Uterus (tissue), 4 donors: ENCODE measurements around the gene AP2A2. TPM values are rescaled to one million over a fixed set of nuclear protein-coding genes. Genes with fewer than 3 reads are reported as not detected.

Source experiments
- DNase-seq, 2 donors: peaks; one replicate each; pipeline ENCODE4 v3.0.0-alpha.2; 2019 to 2020
- H3K27ac ChIP-seq, 2 donors: fragments of 200-600 bp; sonication (generic); 1 replicate in 1 of 2; 2 replicates in 1 of 2; pipeline ENCODE4 v1.5.1; 2016 to 2018
- H3K27me3 ChIP-seq, 2 donors: fragments of 200-600 bp; sonication (generic); one replicate each; pipeline ENCODE4 v1.5.1; 2018 to 2019; ENCODE audit warnings: control low read depth in 1 of 2
- H3K36me3 ChIP-seq, 2 donors: fragments of 200-600 bp; sonication (generic); one replicate each; pipeline ENCODE4 v1.5.1; 2019; ENCODE audit warnings: control low read depth in 1 of 2
- H3K4me1 ChIP-seq, 2 donors: fragments of 200-600 bp; sonication (generic); one replicate each; pipeline ENCODE4 v1.5.1; 2018 to 2019; ENCODE audit warnings: control low read depth in 1 of 2
- H3K4me3 ChIP-seq, 2 donors: fragments of 200-600 bp; sonication (generic); 1 replicate in 1 of 2; 2 replicates in 1 of 2; pipeline ENCODE4 v1.5.1; 2018 to 2019; ENCODE audit warnings: mild to moderate bottlenecking in 1 of 2
- H3K9me3 ChIP-seq, 2 donors: fragments of 200-600 bp; sonication (generic); one replicate each; pipeline ENCODE4 v1.5.1; 2019; ENCODE audit warnings: control low read depth in 1 of 2
- POLR2A ChIP-seq, 2 donors: fragments of 450-650 bp; IDR thresholded peaks; one replicate each; pipeline ENCODE4 v1.6.1; 2016; ENCODE audit warnings: antibody characterized with exemption in 2 of 2, mild to moderate bottlenecking in 1 of 2, moderate library complexity in 1 of 2
- intact Hi-C: fragments of 100-400 bp; cut with DNase I; formaldehyde crosslinking; loops from one replicate; pipeline ENCODE4 v1.15.1; 2023; ENCODE audit warnings: low total_unique reads
- total RNA-seq, 4 donors: library from RNA; depleted of rRNA in 3 of 4; stranded (reverse); fragments of >200 nt in 3 of 4; gene quantifications; one replicate each; pipeline versions ENCODE4 v1.1.0 to v1.2.4, GENCODE V29; 2014 to 2023
- TF ChIP-seq, protein P1 (sequence below), 4 experiments: fragments of 200-600 bp in 2 of 4; fragments of 450-650 bp in 2 of 4; sonication (generic) in 2 of 4; IDR thresholded peaks; one replicate each; pipeline ENCODE4 v1.5.1; 2016 to 2019; ENCODE audit warnings: antibody characterized with exemption in 4 of 4, mild to moderate bottlenecking in 2 of 4, moderate library complexity in 1 of 4
- donor health status: DM: yes; HTN: yes; CAD: no.

Gene AP2A2
- total RNA-seq, 4 donors from 2014 or later = 25.6 to 120 (median 40.4) TPM

DNA sequence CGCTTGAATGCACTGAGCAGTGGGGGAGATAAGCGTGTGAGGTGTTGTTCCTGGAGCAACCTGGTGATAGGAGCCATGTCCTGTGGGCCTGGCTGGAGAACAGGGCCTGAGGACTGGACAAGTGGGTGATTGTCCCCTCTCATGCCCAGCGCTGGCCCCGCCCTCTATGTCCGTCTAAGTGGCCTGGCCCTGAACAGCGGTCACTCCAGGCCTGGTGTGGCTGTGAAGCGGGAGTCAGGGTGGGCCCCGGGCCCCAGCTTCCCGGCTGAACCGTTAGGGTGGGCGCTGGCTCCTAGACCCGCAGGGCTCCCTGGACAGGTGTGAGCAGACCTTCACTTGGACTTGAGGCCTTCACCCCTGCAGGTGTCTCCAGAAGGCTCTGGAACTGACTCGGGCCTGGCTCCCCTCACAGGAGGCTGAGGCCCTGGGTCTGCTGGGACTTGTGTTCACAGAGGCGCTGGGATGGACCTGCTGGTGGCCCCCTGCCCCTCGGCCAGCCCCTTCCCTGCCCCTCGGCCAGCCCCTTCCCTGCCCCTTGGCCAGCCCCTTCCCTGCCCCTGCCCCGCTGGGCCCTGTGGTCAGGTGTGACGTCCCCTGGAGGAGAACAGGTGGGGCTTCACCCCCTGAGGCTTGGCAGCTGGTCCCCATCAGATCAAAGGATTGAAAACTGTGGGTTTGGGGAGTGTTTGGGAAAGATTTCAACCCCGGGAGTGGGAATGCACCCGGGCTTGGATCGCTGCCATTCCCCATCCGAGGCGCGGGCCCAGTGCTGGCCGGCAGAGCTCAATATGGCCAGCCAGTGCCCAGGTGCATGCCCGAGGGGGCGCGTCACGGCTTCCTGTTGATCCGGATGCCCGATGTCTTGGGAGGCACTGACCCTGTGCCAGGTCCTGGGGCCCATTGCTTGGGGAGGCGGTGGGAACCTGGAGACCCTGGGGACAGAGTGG lies 114.1 kb downstream of the AP2A2 start:
- intact Hi-C loops = no loop called here
- DNase-seq = no peak
- H3K36me3 ChIP-seq = no peaks in the 10 kb centered on the region
- no peaks in the 10 kb centered on the region for H3K4me1 ChIP-seq
- H3K9me3 ChIP-seq = no peaks in the 10 kb centered on the region
- H3K27me3 ChIP-seq = peaks cover 0 to 9% of the 10 kb centered on the region in 2 donors
- TF ChIP-seq, protein P1, sequence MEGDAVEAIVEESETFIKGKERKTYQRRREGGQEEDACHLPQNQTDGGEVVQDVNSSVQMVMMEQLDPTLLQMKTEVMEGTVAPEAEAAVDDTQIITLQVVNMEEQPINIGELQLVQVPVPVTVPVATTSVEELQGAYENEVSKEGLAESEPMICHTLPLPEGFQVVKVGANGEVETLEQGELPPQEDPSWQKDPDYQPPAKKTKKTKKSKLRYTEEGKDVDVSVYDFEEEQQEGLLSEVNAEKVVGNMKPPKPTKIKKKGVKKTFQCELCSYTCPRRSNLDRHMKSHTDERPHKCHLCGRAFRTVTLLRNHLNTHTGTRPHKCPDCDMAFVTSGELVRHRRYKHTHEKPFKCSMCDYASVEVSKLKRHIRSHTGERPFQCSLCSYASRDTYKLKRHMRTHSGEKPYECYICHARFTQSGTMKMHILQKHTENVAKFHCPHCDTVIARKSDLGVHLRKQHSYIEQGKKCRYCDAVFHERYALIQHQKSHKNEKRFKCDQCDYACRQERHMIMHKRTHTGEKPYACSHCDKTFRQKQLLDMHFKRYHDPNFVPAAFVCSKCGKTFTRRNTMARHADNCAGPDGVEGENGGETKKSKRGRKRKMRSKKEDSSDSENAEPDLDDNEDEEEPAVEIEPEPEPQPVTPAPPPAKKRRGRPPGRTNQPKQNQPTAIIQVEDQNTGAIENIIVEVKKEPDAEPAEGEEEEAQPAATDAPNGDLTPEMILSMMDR (IDR thresholded peaks at IDR 0.05) = no peak
- TF ChIP-seq POLR2A (IDR thresholded peaks at IDR 0.05) = no peak
- H3K4me3 ChIP-seq = no peak overlapping the region
- no peak overlapping the region for H3K27ac ChIP-seq

DNA sequence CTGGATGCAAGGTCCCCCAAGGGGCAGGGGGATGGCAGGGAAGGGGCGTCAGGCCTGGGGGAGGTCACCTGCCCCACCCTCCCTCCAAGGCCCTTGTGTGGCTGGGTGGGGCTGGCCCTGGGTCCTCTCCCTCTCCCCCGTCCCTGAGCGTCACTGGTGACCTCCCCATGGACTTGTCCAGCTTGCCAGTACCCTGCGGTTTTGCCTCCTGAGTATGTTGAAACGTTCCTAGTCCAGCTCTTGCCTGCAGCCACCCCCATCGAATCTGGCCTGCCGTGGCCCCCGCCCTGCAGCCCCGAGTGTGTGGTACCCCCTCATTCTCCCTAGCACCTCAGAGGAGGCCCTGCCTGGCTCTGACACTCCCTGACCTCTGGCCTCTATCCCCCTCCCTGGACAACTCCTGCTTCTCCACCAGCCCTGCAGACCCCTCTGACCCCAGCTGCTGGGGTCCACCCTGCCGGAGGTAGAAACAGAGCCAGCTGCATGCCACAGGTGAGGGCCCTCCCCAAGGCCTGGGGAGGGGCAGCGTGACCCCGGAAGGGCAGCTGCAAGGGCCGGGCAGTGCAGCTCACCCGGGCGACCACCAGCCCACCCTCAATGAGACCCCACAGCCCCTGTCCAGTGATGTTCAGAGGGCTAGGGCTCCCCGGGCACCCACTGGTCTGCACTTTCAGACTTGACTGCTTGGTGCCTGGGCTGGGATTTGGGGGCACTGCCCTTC lies 114.9 kb downstream of the AP2A2 start:
- H3K27ac ChIP-seq = no peak overlapping the region
- no peaks in the 10 kb centered on the region for H3K9me3 ChIP-seq
- intact Hi-C loops = no loop called here
- H3K36me3 ChIP-seq = no peaks in the 10 kb centered on the region
- H3K4me3 ChIP-seq = no peak overlapping the region
- DNase-seq = no peak
- peaks cover 0 to 9% of the 10 kb centered on the region in 2 donors for H3K27me3 ChIP-seq
- H3K4me1 ChIP-seq = no peaks in the 10 kb centered on the region
- TF ChIP-seq, protein P1 (IDR thresholded peaks at IDR 0.05) = no peak
- TF ChIP-seq POLR2A (IDR thresholded peaks at IDR 0.05) = no peak

DNA sequence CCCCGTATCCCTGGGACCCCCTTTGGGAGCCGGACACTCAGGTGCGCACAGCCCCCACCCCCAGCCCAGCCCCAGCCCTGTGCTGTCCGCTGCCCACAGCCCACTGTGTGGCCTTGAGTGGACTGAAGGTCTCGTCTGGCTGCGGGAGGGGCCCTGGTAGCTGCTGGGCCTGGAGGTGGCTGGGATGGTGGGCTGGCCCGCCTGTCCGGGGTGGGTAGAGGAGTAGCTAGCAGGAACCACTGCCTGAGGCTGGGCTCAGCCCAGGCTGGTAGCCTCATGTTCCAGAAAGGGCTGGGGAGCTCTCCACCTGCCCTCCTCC lies 115.4 kb downstream of the AP2A2 start:
- Histone ChIP-seq H3K27me3 (peaks cover 0 to 9% of the 10 kb centered on the region in 2 donors), H3K9me3 (no peaks in the 10 kb centered on the region), H3K4me1 (no peaks in the 10 kb centered on the region), H3K4me3 (no peak overlapping the region), H3K27ac (no peak overlapping the region), H3K36me3 (no peaks in the 10 kb centered on the region)
- DNase-seq = no peak
- no peak for TF ChIP-seq POLR2A (IDR thresholded peaks at IDR 0.05)
- TF ChIP-seq, protein P1 (IDR thresholded peaks at IDR 0.05) = no peak
- intact Hi-C loops = no loop called here

DNA sequence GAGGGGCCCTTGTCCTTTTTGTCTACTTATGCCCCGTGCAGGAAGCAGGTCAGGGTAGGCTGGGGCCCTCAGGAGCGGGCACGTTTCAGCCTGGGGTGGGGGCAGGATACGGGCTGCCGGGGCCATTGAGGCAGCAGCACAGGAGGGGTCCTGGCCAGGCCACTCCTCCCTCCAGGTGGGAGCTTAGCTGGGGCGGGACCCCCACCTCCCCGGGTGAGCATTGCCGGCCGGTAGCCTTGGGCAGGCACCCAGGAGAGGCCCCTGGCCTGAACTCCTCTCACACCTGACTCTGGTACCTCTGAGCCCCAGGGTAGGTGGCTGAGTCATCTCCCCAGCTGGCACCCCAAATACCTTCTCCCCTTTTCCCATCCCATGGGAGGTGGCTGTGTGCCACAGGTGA lies 115.8 kb downstream of the AP2A2 start:
- Histone ChIP-seq H3K27ac (no peak overlapping the region), H3K27me3 (peaks cover 0 to 9% of the 10 kb centered on the region in 2 donors), H3K4me3 (no peak overlapping the region), H3K9me3 (no peaks in the 10 kb centered on the region), H3K36me3 (no peaks in the 10 kb centered on the region), H3K4me1 (no peaks in the 10 kb centered on the region)
- intact Hi-C loops = no loop called here
- DNase-seq = no peak
- TF ChIP-seq, protein P1 (IDR thresholded peaks at IDR 0.05) = no peak
- no peak for TF ChIP-seq POLR2A (IDR thresholded peaks at IDR 0.05)
